Adrenal gland (tissue), 5 donors: ENCODE data around the gene PLEKHA4.

Experiments
- CTCF ChIP-seq, 6 experiments: fragments of 450-650 bp in 4 of 6; fragments of 200-600 bp in 2 of 6; sonication (generic) in 1 of 6; IDR thresholded peaks; 1 replicate in 5 of 6; 2 replicates in 1 of 6; pipeline versions ENCODE4 v1.5.1 to v1.8.0; 2016 to 2021; ENCODE audit warnings: antibody characterized with exemption in 6 of 6, mild to moderate bottlenecking in 2 of 6, moderate library complexity in 1 of 6
- POLR2A ChIP-seq, 2 donors: fragments of 450-650 bp; IDR thresholded peaks; one replicate each; pipeline ENCODE4 v1.6.1; 2017; ENCODE audit warnings: antibody characterized with exemption in 2 of 2, mild to moderate bottlenecking in 2 of 2, moderate library complexity in 1 of 2
- donor health status: DM: no; HTN: no; CAD: no.

- TF ChIP-seq POLR2A (IDR thresholded peaks at IDR 0.05) (no peak), CTCF (IDR thresholded peaks at IDR 0.05) (no peak)
These were observed 41.8 kb downstream of the PLEKHA4 start for GRCh38 chr19:48826606-48827020.
